Small intestine (tissue), 16 donors: ENCODE data around the gene UBE2A. TPM values are rescaled to one million over a fixed set of nuclear protein-coding genes. Genes with fewer than 3 reads are reported as not detected.

Source experiments
- DNase-seq, 2 donors: peaks; one replicate each; pipeline versions ENCODE4 v3.0.0 to v3.0.0-alpha.2; 2013
- FAIRE-seq: peaks from 2 replicates; lab custom pipeline; 2012; peaks lifted over from hg19 to GRCh38; lab: Jason Lieb, UNC
- H3K27ac ChIP-seq, 3 donors: one replicate each; pipeline ENCODE4 v1.5.1; 2013; ENCODE audit warnings: low read length in 2 of 3, mild to moderate bottlenecking in 2 of 3, control low read depth in 1 of 3, inconsistent platforms in 1 of 3, low read depth in 1 of 3, moderate library complexity in 1 of 3
- H3K27me3 ChIP-seq, 3 donors: one replicate each; pipeline ENCODE4 v1.6.1; 2013; ENCODE audit warnings: low read length in 3 of 3, inconsistent platforms in 1 of 3; ENCODE audit not compliant: control insufficient read depth in 3 of 3, insufficient read depth in 3 of 3
- H3K36me3 ChIP-seq, 3 donors: one replicate each; pipeline ENCODE4 v1.6.1; 2013; ENCODE audit warnings: low read length in 3 of 3, inconsistent platforms in 1 of 3, low read depth in 1 of 3, mild to moderate bottlenecking in 1 of 3, moderate library complexity in 1 of 3; ENCODE audit not compliant: control insufficient read depth in 3 of 3, insufficient read depth in 2 of 3
- H3K4me1 ChIP-seq, 3 donors: one replicate each; pipeline ENCODE4 v1.6.1; 2013; ENCODE audit warnings: low read length in 2 of 3, inconsistent platforms in 1 of 3, low read depth in 1 of 3, mild to moderate bottlenecking in 1 of 3, moderate library complexity in 1 of 3; ENCODE audit not compliant: control insufficient read depth in 3 of 3, insufficient read depth in 2 of 3
- H3K4me3 ChIP-seq, 3 donors: one replicate each; pipeline ENCODE4 v1.5.1; 2013; ENCODE audit warnings: low read length in 3 of 3, control low read depth in 1 of 3, inconsistent platforms in 1 of 3, low read depth in 1 of 3, mild to moderate bottlenecking in 1 of 3, moderate library complexity in 1 of 3
- H3K9me3 ChIP-seq, 2 donors: one replicate each; pipeline ENCODE4 v1.6.1; 2013; ENCODE audit warnings: low read depth in 1 of 2, low read length in 1 of 2; ENCODE audit not compliant: control insufficient read depth in 2 of 2, insufficient read depth in 1 of 2
- WGBS, 3 donors: extraction: QIAGEN DNeasy Blood & Tissue Kit; methylation state at CpG; one replicate each; pipeline ENCODE4 v1.1.7; 2013; 5-methylcytosine and 5-hydroxymethylcytosine counted together
- long read RNA-seq, 10 donors: transcript quantifications; one replicate each; lab custom pipeline, GENCODE V29; 2026
- polyA plus RNA-seq, 4 donors: library from polyadenylated mRNA; stranded (reverse) in 3 of 4; unstranded in 1 of 4; fragments of 200-250 nt in 3 of 4; fragments of 120-200 nt in 1 of 4; gene quantifications; one replicate each; pipeline versions ENCODE4 v1.2.1 to v1.2.3, GENCODE V29; 2013
- donor health status: healthy with polysubstance abuse.
- donor health status: control.
- donor health status: control.
- donor health status: Bipolar disorder and iron deficiency.
- donor health status: healthy.

UBE2A gene
- polyA plus RNA-seq = 10 to 100 TPM; 44.3 to 80.1 (median 62.3) TPM
- long read RNA-seq, donor 1, transcript UBE2A-207 (5 exons, 934 nt) = minor isoform, 7 of 49 reads
- long read RNA-seq, donor 1, transcript UBE2A-202 (6 exons, 1,874 nt) = major isoform, 17 of 49 reads
- long read RNA-seq, donor 1, partial matches to known transcripts = 23 of 49 reads
- long read RNA-seq, donor 1, other reads (novel, unspliced or antisense) = 0 of 49 reads
- long read RNA-seq, donor 2, partial matches to known transcripts = 0 of 9 reads
- long read RNA-seq, donor 2, other reads (novel, unspliced or antisense) = 0 of 9 reads
- long read RNA-seq, donor 3, transcript UBE2A-202 (6 exons, 1,874 nt) = major isoform, 11 of 16 reads
- long read RNA-seq, donor 3, partial matches to known transcripts = 0 of 16 reads
- long read RNA-seq, donor 3, other reads (novel, unspliced or antisense) = 0 of 16 reads
- long read RNA-seq, donor 4, partial matches to known transcripts = 0 of 1 reads
- long read RNA-seq, donor 4, other reads (novel, unspliced or antisense) = 0 of 1 reads
- long read RNA-seq, donor 5, partial matches to known transcripts = 0 of 2 reads
- long read RNA-seq, donor 5, other reads (novel, unspliced or antisense) = 0 of 2 reads
- long read RNA-seq, donor 6, transcript UBE2A-202 (6 exons, 1,874 nt) = major isoform, 9 of 16 reads
- long read RNA-seq, donor 6, partial matches to known transcripts = 0 of 16 reads
- long read RNA-seq, donor 6, other reads (novel, unspliced or antisense) = 0 of 16 reads
- long read RNA-seq, donor 7, transcript UBE2A-202 (6 exons, 1,874 nt) = major isoform, 29 of 69 reads
- long read RNA-seq, donor 7, partial matches to known transcripts = 28 of 69 reads
- long read RNA-seq, donor 7, other reads (novel, unspliced or antisense) = 0 of 69 reads
- long read RNA-seq, donor 8, partial matches to known transcripts = 0 of 3 reads
- long read RNA-seq, donor 8, other reads (novel, unspliced or antisense) = 0 of 3 reads
- long read RNA-seq, donor 9, partial matches to known transcripts = 0 of 5 reads
- long read RNA-seq, donor 9, other reads (novel, unspliced or antisense) = 0 of 5 reads
- long read RNA-seq, donor 10, transcript UBE2A-202 (6 exons, 1,874 nt) = major isoform, 17 of 31 reads
- long read RNA-seq, donor 10, partial matches to known transcripts = 0 of 31 reads
- long read RNA-seq, donor 10, other reads (novel, unspliced or antisense) = 0 of 31 reads

DNA sequence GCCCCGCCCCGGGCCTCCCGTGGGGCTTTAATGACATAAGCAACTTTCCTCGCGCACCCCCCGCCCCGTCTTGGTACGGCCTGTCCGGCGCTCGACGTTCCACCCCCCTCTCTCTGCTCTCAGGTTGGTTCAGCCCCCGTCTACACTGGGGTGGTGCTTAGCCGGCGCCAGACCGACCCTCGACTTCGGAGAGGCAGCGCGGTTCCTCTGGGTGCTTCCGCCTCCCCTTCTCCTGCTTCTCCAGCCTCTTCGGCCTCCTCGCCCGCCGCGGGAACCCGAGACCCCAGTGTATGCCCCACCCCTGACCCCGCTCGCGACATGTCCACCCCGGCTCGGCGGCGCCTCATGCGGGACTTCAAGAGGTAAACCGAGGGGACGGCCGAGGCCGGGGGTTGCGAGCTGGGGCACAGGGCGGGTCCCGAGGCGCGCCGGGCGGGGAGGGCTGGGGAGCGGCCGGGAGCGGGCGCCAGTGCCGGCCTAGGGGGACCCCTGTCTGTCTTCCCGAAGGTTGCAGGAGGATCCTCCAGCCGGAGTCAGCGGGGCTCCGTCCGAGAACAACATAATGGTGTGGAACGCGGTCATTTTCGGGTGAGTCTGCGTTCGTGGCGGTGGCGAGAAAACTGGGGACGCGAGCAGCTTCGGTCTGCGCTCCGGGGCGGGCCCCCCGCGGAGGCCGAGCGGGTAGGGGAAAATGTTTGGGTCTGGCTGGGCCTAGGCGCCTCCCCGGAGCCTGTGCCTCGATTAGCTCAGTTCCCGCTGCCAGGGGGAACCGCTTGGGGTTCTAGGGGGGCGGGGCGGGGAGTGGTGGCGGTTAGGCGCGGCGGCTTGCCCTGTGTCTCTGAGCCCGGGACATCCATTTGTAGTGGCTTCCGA lies at the start of gene UBE2A:
Gene UBE2A, plus strand, starts transcription at position 170 of the 873 bp plus-strand sequence. Its CDS starts 149 bp downstream, at position 319.
- H3K4me1 ChIP-seq = peaks cover 0 to 7% (median 0%) of the 10 kb centered on the region in 3 donors
- DNase-seq = peak; percentile 86 to 93
- 0 to 33% (median 13%) methylated on average over 58 to 86 of the region's 86 CpGs for WGBS, 3 donors
- H3K27ac ChIP-seq = peak within 1 kb of the TSS; percentile 93 to 96 (median 94)
- H3K36me3 ChIP-seq = no peaks in the 10 kb centered on the region
- no peak for FAIRE-seq
- peak within 1 kb of the TSS; percentile 70 to 84 (median 80) for H3K4me3 ChIP-seq
- H3K27me3 ChIP-seq = no peaks in the 10 kb centered on the region
- H3K9me3 ChIP-seq = no peaks in the 10 kb centered on the region

DNA sequence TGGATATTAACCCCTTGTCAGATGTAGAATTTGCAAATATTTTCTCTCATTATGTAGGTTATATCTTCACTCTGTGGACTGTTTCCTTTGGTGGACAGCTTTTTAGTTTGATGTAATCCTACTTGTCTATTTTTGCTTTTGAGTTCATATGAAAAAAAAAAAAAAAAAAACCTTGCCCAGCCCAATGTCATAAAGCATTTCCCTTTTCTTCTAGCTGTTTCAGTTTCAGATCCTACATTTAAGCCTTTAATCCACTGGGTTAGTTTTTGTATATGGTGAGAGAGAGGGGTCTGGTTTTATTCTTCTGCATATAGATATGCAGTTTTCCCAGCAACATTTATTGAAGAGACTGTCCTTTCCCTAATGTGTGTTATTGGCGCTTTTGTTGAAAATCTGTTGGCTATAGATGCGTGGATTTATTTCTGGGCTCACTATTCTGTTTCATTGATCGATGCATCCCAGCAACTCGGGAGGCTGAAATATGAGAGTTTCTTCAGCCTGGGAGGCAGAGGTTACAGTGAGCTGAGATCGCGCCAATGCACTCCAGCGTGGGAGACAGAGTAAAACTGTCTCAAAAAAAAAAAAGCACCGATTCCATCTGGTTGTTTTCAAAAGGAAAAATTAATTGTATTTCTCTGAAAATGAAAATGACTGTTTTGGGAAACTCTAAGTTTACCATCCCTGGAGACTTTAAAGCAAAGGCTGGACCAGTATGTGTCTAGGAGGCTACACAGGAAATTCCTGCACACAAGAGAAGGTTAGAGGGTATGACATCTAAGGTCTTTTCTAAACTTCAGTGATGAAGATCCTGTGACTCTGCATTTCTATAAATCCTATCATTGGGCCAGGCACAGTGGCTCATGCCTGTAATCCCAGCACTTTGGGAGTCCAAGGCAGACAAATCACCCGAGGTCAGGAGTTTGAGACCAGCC lies 44.8 kb upstream of the UBE2A start:
- Histone ChIP-seq H3K27me3 (no peaks in the 10 kb centered on the region), H3K27ac (no peak overlapping the region), H3K4me3 (no peak overlapping the region), H3K9me3 (no peaks in the 10 kb centered on the region), H3K4me1 (no peaks in the 10 kb centered on the region), H3K36me3 (no peaks in the 10 kb centered on the region)
- 63 to 86% (median 81%) methylated on average over 9 of the region's 9 CpGs for WGBS, 3 donors
- no peak for DNase-seq
- no peak for FAIRE-seq

DNA sequence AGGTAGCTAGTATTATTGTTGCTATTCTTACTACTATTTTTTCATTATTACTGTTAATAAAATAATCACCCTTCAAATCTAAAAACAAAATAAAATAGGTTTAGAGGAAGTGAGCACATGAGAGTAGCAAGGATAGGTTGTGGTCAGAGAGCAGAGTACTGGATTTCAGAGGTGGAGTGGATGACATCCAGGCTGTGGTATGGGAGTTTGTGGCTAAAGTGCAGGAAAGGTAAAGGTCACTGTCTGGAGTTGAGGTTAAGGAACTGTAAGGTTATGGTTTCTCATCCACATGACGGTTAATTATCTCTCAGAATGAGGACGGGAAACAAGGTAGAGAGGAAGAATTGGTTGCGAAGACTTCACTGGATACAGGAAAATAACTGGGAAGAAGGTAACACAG lies 36.9 kb upstream of the UBE2A start:
- DNase-seq (peak in 1 of 2 donors; percentile 9), FAIRE-seq (no peak)
- Histone ChIP-seq H3K9me3 (no peaks in the 10 kb centered on the region), H3K36me3 (peaks cover 2% of the 10 kb centered on the region in 3 donors), H3K4me1 (no peaks in the 10 kb centered on the region), H3K27ac (no peak overlapping the region), H3K4me3 (no peak overlapping the region), H3K27me3 (no peaks in the 10 kb centered on the region)
- 53 to 75% (median 72%) methylated on average over 3 of the region's 3 CpGs for WGBS, 3 donors

DNA sequence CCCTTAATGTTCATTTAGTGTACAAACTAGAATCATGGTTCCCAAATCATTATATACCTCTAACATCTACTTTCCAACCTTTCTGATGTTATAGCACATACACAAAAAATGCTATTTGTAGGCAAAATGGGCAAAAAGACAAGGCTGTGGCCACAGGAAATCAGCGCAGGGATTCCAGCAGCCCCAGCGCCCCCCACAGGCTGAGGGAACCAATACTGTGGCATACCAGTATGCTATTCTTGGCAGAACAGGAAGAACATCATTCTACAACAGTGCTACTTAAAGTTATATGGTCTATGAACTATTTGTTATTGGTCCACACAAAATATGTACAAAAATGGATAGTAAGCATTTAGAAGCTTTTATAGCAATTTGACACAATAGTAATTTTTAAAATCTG lies 34.5 kb upstream of the UBE2A start:
- WGBS, 3 donors = 42 to 56% (median 46%) methylated on average over 2 of the region's 2 CpGs
- FAIRE-seq = no peak
- H3K27ac ChIP-seq = no peak overlapping the region

DNA sequence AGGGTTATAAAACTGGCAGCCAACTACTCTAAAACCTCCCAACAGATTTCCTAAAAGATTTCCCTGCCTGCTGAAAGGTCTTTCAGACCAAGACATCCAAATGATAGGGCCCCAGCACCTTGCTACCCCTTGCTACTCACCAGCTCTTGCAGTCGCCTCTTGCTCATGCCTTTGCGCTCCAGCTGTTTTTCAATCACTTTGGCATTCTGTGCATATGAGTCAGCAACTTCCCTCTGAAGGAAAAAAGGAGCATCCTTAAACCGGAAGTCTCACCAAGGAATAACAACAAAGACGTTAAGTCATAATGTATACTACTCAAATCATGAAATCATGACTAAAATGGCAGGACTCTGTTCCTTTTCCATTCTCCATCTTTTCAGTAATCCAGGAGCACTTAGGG lies 33.2 kb upstream of the UBE2A start:
- Histone ChIP-seq H3K27ac (no peak overlapping the region), H3K9me3 (no peaks in the 10 kb centered on the region), H3K4me3 (no peak overlapping the region), H3K27me3 (no peaks in the 10 kb centered on the region), H3K4me1 (no peaks in the 10 kb centered on the region), H3K36me3 (peaks cover 2 to 3% (median 2%) of the 10 kb centered on the region in 3 donors)
- 75 to 87% (median 80%) methylated on average over 4 of the region's 4 CpGs for WGBS, 3 donors
- FAIRE-seq (no peak), DNase-seq (no peak)

More for the DNA sequence above, 34.5 kb upstream of the UBE2A start:
- Histone ChIP-seq H3K4me3 (no peak overlapping the region), H3K36me3 (peaks cover 2 to 3% (median 2%) of the 10 kb centered on the region in 3 donors), H3K9me3 (no peaks in the 10 kb centered on the region), H3K4me1 (no peaks in the 10 kb centered on the region), H3K27me3 (no peaks in the 10 kb centered on the region)
- DNase-seq = no peak

DNA sequence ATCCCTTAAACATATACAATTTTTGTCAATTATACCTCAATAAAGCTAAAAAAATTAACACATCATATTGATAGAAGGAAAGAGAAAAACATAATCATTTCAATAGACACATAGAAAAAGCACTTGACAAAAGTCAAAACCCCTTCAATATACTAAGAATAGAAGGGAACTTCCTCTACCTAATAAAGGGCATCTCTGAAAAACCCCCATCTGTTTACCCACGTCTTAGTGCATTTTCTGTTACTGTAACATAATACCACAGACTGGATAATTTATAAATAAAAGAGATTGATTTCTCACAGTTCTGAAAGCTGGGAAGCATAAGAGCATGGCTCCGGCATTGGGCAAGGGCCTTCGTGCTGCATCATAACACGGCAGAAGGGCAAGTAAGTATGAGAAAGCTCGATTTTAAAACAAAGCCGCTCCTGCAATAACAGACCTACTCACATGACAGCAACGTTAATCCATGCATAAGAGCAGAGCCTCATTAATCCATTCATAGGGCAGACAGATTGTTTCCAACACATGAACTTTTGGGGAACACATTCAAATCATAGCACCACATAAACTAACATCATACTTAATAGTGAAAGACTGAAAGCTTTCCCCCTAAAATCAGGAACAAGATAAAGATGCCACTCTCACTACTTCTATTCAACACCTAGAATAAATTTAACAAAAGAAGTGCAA lies 24.9 kb upstream of the UBE2A start:
- no peak for DNase-seq

More for the DNA sequence above, 24.9 kb upstream of the UBE2A start:
- Histone ChIP-seq H3K4me1 (no peaks in the 10 kb centered on the region), H3K4me3 (no peak overlapping the region), H3K27ac (no peak overlapping the region), H3K27me3 (no peaks in the 10 kb centered on the region), H3K9me3 (no peaks in the 10 kb centered on the region), H3K36me3 (peaks cover 0 to 4% (median 0%) of the 10 kb centered on the region in 3 donors)
- no peak for FAIRE-seq
- WGBS, 3 donors = 53 to 83% (median 63%) methylated on average over 7 of the region's 7 CpGs
